Activated T-helper 1 cell treated with anti-CD3 and anti-CD28 coated beads, Interleukin-2, amount 50 U/mL, for 16 hours (primary cell): ENCODE measurements around the gene RMI2.

Experiments
- DNase-seq, 2 donors: peaks; one replicate each; pipeline ENCODE4 v3.0.0-alpha.2; 2020; ENCODE audit warnings: low read depth in 1 of 2, low spot score in 1 of 2

RMI2 gene

DNA sequence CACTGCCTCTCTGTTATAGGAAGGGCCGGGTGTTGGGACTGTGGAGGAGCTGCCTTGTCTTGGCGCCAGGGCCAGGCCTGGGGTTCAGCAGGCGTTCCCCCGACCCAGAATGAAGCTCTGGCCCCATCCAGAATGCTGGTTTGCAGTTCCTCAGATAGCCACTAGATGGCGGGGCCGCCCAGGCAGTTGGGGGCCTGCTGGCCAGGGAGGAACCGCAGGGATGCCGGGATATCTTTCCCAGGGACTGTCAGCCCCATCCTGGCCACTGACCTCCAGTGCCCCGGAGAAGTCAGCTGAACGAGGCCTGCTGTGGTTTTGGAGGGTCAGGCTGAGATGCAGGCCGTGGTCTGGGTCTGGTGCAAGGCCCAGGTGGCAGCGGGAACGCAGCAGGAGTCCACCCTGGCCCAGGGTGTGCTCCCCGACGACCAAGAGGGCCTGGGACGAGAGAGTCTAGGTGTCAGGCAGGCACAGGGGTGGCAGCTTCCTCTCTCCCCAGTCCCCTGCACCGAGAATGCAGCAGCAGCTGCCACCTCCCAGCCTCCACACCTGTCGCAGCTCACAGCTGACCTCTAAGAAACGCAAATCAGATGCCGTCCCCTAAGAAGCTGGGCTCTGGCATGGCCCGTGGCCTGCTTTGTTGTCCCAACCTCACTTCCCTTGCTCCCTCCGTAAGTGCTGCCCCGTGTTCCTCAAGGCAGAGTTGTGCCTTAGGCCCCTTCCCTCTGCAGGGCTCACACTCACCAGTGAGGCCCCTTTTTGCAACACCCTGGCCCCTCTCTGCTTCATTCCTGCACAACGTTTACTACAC, 51.2 kb downstream of the RMI2 start:
- peak; percentile 35 to 53 for DNase-seq

DNA sequence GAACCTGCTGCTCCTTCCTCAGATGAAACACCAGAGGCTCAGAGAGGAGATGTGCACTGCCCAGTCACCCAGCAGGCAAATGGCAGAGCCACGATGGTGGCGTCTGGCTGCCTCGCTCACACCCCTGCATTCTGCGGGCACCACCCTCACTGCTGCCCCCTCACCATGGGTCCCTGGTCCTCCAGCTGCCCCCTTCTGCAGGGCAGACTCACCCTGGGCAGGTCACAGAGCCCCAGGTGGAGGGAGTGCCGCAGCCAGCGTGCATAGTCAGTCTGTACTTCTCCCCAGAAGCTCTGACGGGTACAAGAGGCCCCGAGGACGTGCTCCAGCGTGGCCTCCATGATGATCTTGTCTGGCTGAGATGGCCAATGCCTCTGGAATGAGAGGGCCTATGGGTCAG, 52.9 kb downstream of the RMI2 start:
- DNase-seq, result no peak

- no peak for DNase-seq
Observed at GRCh38 chr16:11398851-11399250, 53.6 kb downstream of the RMI2 start.

GRCh38 chr16:11399261-11399831, 54.1 kb downstream of the RMI2 start:
- DNase-seq, result no peak

DNA sequence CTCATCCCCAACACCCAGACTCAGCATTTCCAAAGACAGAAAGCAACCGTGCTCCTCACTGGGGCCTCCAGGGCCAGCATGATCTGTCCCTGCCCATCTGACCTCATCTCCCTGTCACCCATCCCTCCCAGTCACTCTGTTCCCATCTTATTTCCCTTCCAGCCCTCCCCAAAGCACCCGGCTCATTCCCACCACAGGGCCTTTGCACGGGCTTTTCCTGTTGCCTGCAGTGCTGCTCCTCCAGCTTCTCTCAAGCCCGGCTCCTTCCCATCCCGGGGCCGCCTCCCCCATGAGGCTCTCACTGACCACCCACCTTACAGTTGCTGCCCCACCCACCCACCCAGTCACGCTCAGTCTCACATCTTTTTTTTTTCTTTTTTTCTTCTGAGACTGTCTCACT, 54.8 kb downstream of the RMI2 start:
- no peak for DNase-seq
